ENCODE measurements around the gene CTBP1. TPM values are rescaled to one million over a fixed set of nuclear protein-coding genes. Genes with fewer than 3 reads are reported as not detected.

The CTBP1 gene
- polyA plus RNA-seq, 4 donors: 88.6 to 144 (median 132) TPM

Other genes with a start within 250 kb of the CTBP1 start
- gene FGFRL1, start 237.5 kb downstream of the CTBP1 start, polyA plus RNA-seq: 10 to 100 TPM in 2 of 4 donors, 1 to 10 TPM in 2; 1.8 to 10.9 (median 7.3) TPM
- gene RNF212, start 135.6 kb downstream of the CTBP1 start, polyA plus RNA-seq: 1 to 10 TPM in 3 of 4 donors, not detected in 1; 1.4 to 2.2 (median 1.7) TPM
- gene SPON2, start 76.5 kb downstream of the CTBP1 start, polyA plus RNA-seq: 10 to 100 TPM; 12.7 to 61.0 (median 44.3) TPM
- 10 to 100 TPM; 49.4 to 97.1 (median 65.8) TPM for gene MAEA, start 40.8 kb upstream of the CTBP1 start, polyA plus RNA-seq
- 10 to 100 TPM in 2 of 4 donors, 1 to 10 TPM in 2; 8.5 to 20.3 (median 9.8) TPM for gene UVSSA, start 98.1 kb upstream of the CTBP1 start, polyA plus RNA-seq
- not detected for gene NKX1-1, start 157.3 kb upstream of the CTBP1 start, polyA plus RNA-seq

Data from small intestine (tissue), 4 donors.